Chondrocyte (in vitro differentiated cells): ENCODE data around the gene KCNQ1. TPM values are rescaled to one million over a fixed set of nuclear protein-coding genes. Genes with fewer than 3 reads are reported as not detected.
A peak's percentile ranks its signal among the peaks of the same experiment; 100 is the strongest.

Source experiments
- DNase-seq: peaks from one replicate; pipeline ENCODE4 v3.0.0; 2021; ENCODE audit warnings: mixed read lengths, low spot score
- H3K27ac Mint-ChIP-seq: one replicate; pipeline ENCODE4 v1.8.0; 2021; ENCODE audit warnings: mild to moderate bottlenecking, moderate library complexity, mixed read lengths; ENCODE audit not compliant: unreplicated experiment
- H3K27me3 Mint-ChIP-seq: 2 replicates; pipeline ENCODE4 v1.8.0; 2021; ENCODE audit warnings: low read depth, mixed read lengths
- H3K36me3 Mint-ChIP-seq: 2 replicates; pipeline ENCODE4 v1.8.0; 2021; ENCODE audit warnings: low read depth, mixed read lengths
- H3K4me1 Mint-ChIP-seq: 2 replicates; pipeline ENCODE4 v1.8.0; 2021; ENCODE audit warnings: low read depth, mild to moderate bottlenecking, mixed read lengths
- H3K4me3 Mint-ChIP-seq: one replicate; pipeline ENCODE4 v1.8.0; 2021; ENCODE audit warnings: mild to moderate bottlenecking, moderate library complexity, mixed read lengths; ENCODE audit not compliant: unreplicated experiment
- H3K9me3 Mint-ChIP-seq: 2 replicates; pipeline ENCODE4 v1.8.0; 2021; ENCODE audit warnings: low read depth, mixed read lengths
- CTCF ChIP-seq: fragments of 200-600 bp; sonication (generic); IDR thresholded peaks from 2 replicates; pipeline ENCODE4 v1.5.0; 2021; ENCODE audit warnings: antibody characterized with exemption, mild to moderate bottlenecking, moderate library complexity
- total RNA-seq: library from RNA; stranded (reverse); gene quantifications from 3 replicates; pipeline ENCODE4 v1.2.1, GENCODE V29; 2021

KCNQ1 gene
- total RNA-seq, 1 donor from 2014 or later, result not detected

GRCh38 chr11:2401436-2401984 is 43.3 kb upstream of the KCNQ1 start:
- Mint-ChIP-seq H3K4me3 (peak overlapping the region; percentile 86), H3K27ac (peak overlapping the region; percentile 93), H3K27me3 (no peaks in the 10 kb centered on the region), H3K36me3 (peaks cover 8% of the 10 kb centered on the region), H3K4me1 (peaks cover 23% of the 10 kb centered on the region), H3K9me3 (no peaks in the 10 kb centered on the region)
- no peak for TF ChIP-seq CTCF
- DNase-seq, result no peak

GRCh38 chr11:2402106-2402505 is 42.7 kb upstream of the KCNQ1 start:
- Mint-ChIP-seq H3K4me3 (peak overlapping the region; percentile 86), H3K27me3 (no peaks in the 10 kb centered on the region), H3K27ac (no peak overlapping the region), H3K36me3 (peaks cover 5% of the 10 kb centered on the region), H3K4me1 (peaks cover 23% of the 10 kb centered on the region), H3K9me3 (no peaks in the 10 kb centered on the region)
- no peak for DNase-seq
- TF ChIP-seq CTCF, result no peak

GRCh38 chr11:2402890-2403645 is 41.7 kb upstream of the KCNQ1 start:
- Mint-ChIP-seq H3K4me3 (peak overlapping the region; percentile 31), H3K36me3 (peaks cover 2% of the 10 kb centered on the region), H3K9me3 (no peaks in the 10 kb centered on the region), H3K4me1 (peaks cover 23% of the 10 kb centered on the region), H3K27ac (peak overlapping the region; percentile 12), H3K27me3 (no peaks in the 10 kb centered on the region)
- DNase-seq, result no peak
- TF ChIP-seq CTCF, result no peak

- no peak for TF ChIP-seq CTCF
- no peak overlapping the region for H3K27ac Mint-ChIP-seq
Observed at GRCh38 chr11:2404735-2405196, 40.0 kb upstream of the KCNQ1 start.

GRCh38 chr11:2406451-2406850 is 38.4 kb upstream of the KCNQ1 start:
- peaks cover 13% of the 10 kb centered on the region for H3K4me1 Mint-ChIP-seq
- no peaks in the 10 kb centered on the region for H3K27me3 Mint-ChIP-seq
- no peak for DNase-seq
- TF ChIP-seq CTCF, result no peak
- H3K36me3 Mint-ChIP-seq, result no peaks in the 10 kb centered on the region
- H3K4me3 Mint-ChIP-seq, result no peak overlapping the region
- no peaks in the 10 kb centered on the region for H3K9me3 Mint-ChIP-seq
- H3K27ac Mint-ChIP-seq, result no peak overlapping the region

More at GRCh38 chr11:2404735-2405196, 40.0 kb upstream of the KCNQ1 start:
- Mint-ChIP-seq H3K27me3 (no peaks in the 10 kb centered on the region), H3K9me3 (no peaks in the 10 kb centered on the region), H3K4me1 (peaks cover 15% of the 10 kb centered on the region), H3K36me3 (peaks cover 2% of the 10 kb centered on the region), H3K4me3 (no peak overlapping the region)
- DNase-seq, result no peak
